Activated CD4-positive, CD25-positive, alpha-beta regulatory T cell treated with anti-CD3 and anti-CD28 coated beads, Interleukin-2, amount 50 U/mL, for 72 hours (primary cell): ENCODE data around the gene MYL11.
A peak's percentile ranks its signal among the peaks of the same experiment; 100 is the strongest.
"Not testable (repeated sequence)": the region's sequence is repeated elsewhere in the genome, so short reads cannot be mapped to it uniquely, and the experiment has no call there.

Experiments used
- DNase-seq: peaks from one replicate; pipeline ENCODE4 v3.0.0; 2021

Gene MYL11

GRCh38 chr16:30374538-30374937, at the start of gene MYL11:
MYL11 (plus strand) TSS chr16:30374802; CDS start chr16:30374858, 56 bp downstream.
- DNase-seq: no peak

GRCh38 chr16:30334473-30334989, 40.1 kb upstream of the MYL11 start:
- peak; percentile 86 for DNase-seq

GRCh38 chr16:30335028-30335597, 39.5 kb upstream of the MYL11 start:
- peak; percentile 87 for DNase-seq

- DNase-seq: no peak
Observed at GRCh38 chr16:30335598-30336474, 38.8 kb upstream of the MYL11 start.

- not testable (repeated sequence) for DNase-seq
Observed at GRCh38 chr16:30337964-30338357, 36.6 kb upstream of the MYL11 start.

- not testable (repeated sequence) for DNase-seq
Observed at GRCh38 chr16:30338715-30339114, 35.9 kb upstream of the MYL11 start.

GRCh38 chr16:30340621-30341020, 34.0 kb upstream of the MYL11 start:
- DNase-seq: no peak

- not testable (repeated sequence) for DNase-seq
Observed at GRCh38 chr16:30341971-30342370, 32.6 kb upstream of the MYL11 start.

GRCh38 chr16:30342751-30343490, 31.7 kb upstream of the MYL11 start:
- no peak for DNase-seq

- DNase-seq: not testable (repeated sequence)
Observed at GRCh38 chr16:30343491-30343820, 31.1 kb upstream of the MYL11 start.

GRCh38 chr16:30346286-30346685, 28.3 kb upstream of the MYL11 start:
- DNase-seq: no peak

- no peak for DNase-seq
Observed at GRCh38 chr16:30348113-30348512, 26.5 kb upstream of the MYL11 start.

- DNase-seq: no peak
Observed at GRCh38 chr16:30348929-30349328, 25.7 kb upstream of the MYL11 start.

GRCh38 chr16:30349675-30350074, 24.9 kb upstream of the MYL11 start:
- DNase-seq: no peak

- no peak for DNase-seq
Observed at GRCh38 chr16:30350134-30350871, 24.3 kb upstream of the MYL11 start.

- DNase-seq: no peak
Observed at GRCh38 chr16:30351001-30351441, 23.6 kb upstream of the MYL11 start.

- DNase-seq: no peak
Observed at GRCh38 chr16:30351586-30352419, 22.8 kb upstream of the MYL11 start.

- no peak for DNase-seq
Observed at GRCh38 chr16:30352488-30353401, 21.9 kb upstream of the MYL11 start.

GRCh38 chr16:30353438-30354129, 21.0 kb upstream of the MYL11 start:
- no peak for DNase-seq
